C4-2B (cell line): ENCODE results near the gene CD52.

Experiments
- CTCF ChIP-seq: fragments of 450-650 bp; conservative IDR thresholded peaks from 2 replicates; pipeline ENCODE4 v1.5.1; 2017; ENCODE audit warnings: mild to moderate bottlenecking
- ZFX ChIP-seq: fragments of 450-650 bp; IDR thresholded peaks from 2 replicates; pipeline ENCODE4 v1.6.1; 2017

GRCh38 chr1:26364956-26365355, 47.2 kb downstream of the CD52 start:
- TF ChIP-seq CTCF (no peak), ZFX (no peak)
